Activated naive CD4-positive, alpha-beta T cell treated with anti-CD3 and anti-CD28 coated beads, Interleukin-2, amount 10 ng/mL, durations not matched to agents 7 days and 5 days (primary cell): Measurements from ENCODE around the gene DYNC1LI2.
"Not testable (repeated sequence)": the region's sequence is repeated elsewhere in the genome, so short reads cannot be mapped to it uniquely, and the experiment has no call there.

Source experiments
- CTCF ChIA-PET: fragments of 350-600 bp; sonication (Branson Sonifier 250); formaldehyde crosslinking; loops from one replicate; lab custom pipeline; 2021; ENCODE audit warnings: antibody characterized with exemption; lab: Charles Lee
- DNase-seq: peaks from one replicate; pipeline ENCODE4 v3.0.0-alpha.2; 2020
- H3K27ac Mint-ChIP-seq: one replicate; pipeline ENCODE4 v1.8.0; 2021; ENCODE audit warnings: mild to moderate bottlenecking, moderate library complexity, mixed read lengths
- H3K27me3 Mint-ChIP-seq: one replicate; pipeline ENCODE4 v1.8.0; 2021; ENCODE audit warnings: mild to moderate bottlenecking, mixed read lengths
- H3K36me3 Mint-ChIP-seq: one replicate; pipeline ENCODE4 v1.8.0; 2021; ENCODE audit warnings: mixed read lengths
- H3K4me1 Mint-ChIP-seq: one replicate; pipeline ENCODE4 v1.8.0; 2021; ENCODE audit warnings: mixed read lengths
- H3K4me3 Mint-ChIP-seq: one replicate; pipeline ENCODE4 v1.8.0; 2021; ENCODE audit warnings: mild to moderate bottlenecking, moderate library complexity, mixed read lengths
- H3K9me3 Mint-ChIP-seq: one replicate; pipeline ENCODE4 v1.8.0; 2021; ENCODE audit warnings: mixed read lengths

Gene DYNC1LI2

DNA sequence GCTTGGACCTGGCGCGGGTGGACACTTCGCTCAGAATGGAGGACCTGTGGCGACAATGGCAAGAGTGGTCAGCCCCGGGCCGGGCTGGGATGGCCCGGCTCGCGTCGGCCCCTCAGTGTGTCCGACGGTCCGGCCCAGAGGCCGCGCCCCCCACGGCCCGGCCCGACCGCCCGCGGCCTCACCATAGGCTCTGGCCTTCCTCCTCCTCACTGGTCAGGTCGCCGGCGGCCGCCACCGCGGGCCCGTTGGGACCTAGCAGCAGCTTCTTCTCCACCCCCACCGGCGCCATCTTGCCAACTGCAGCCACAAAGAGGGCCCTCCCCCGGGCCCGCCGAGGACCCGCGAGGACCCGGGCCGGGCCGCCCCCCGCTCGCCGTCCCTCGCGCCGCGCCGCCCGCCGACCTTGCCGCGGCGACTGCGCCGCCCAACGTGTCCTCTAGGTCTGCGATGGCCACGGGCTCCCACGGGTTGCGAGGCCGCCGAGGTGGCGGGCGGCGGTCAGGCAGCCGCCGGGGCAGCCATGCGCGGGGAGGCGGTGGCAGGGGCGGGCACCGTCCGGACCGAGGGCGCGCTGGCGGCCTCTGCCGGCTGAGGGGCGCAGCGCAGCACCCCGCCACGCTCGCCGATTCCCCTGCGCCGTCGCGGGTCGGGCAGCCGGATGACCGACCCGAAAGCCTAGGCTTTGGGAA, at the start of gene DYNC1LI2:
Gene DYNC1LI2, minus strand, starts transcription at position 307 of the 689 bp plus-strand sequence. Its CDS starts 18 bp downstream, at position 289.
- peaks cover 29% of the 10 kb centered on the region for H3K36me3 Mint-ChIP-seq
- H3K4me3 Mint-ChIP-seq = peak within 1 kb of the TSS; percentile 76

DNA sequence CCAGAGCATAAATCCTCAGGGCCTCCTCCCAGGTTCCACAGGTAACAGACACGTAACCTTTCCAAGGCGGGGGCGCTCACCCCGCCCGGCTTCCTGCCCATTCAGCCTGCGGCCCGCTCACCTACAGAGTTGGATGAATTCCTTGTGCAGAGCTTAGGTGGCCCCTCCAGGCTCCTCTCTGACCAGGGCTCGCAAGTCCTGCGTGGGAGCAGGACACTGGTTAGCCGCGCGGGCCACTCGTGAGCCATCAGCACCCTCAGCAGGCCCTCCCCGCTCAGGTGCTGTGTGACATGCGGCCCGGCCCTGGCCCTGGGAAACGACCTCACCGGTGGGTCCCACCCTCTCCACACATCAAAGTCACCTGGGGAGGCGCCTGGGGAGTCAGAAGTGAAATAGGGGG, 49.4 kb upstream of the DYNC1LI2 start:
- no peaks in the 10 kb centered on the region for H3K9me3 Mint-ChIP-seq
- CTCF ChIA-PET = no interaction called here
- DNase-seq = no peak
- no peak overlapping the region for H3K27ac Mint-ChIP-seq
- H3K36me3 Mint-ChIP-seq = peaks cover 20% of the 10 kb centered on the region
- no peaks in the 10 kb centered on the region for H3K27me3 Mint-ChIP-seq
- no peaks in the 10 kb centered on the region for H3K4me1 Mint-ChIP-seq
- no peak overlapping the region for H3K4me3 Mint-ChIP-seq

More for the DNA sequence above, at the start of gene DYNC1LI2:
- peak; percentile 87 for DNase-seq
- H3K4me1 Mint-ChIP-seq = peaks cover 45% of the 10 kb centered on the region
- peak within 1 kb of the TSS; percentile 84 for H3K27ac Mint-ChIP-seq
- no peaks in the 10 kb centered on the region for H3K9me3 Mint-ChIP-seq
- CTCF ChIA-PET = interaction anchor here (0.8 to 5.3 kb wide), 13 partner anchors 11 to 145 kb away, joined by 3 to 51 read pairs (median 5); partner anchors contain the start of gene NAE1
- peaks cover 26% of the 10 kb centered on the region for H3K27me3 Mint-ChIP-seq

DNA sequence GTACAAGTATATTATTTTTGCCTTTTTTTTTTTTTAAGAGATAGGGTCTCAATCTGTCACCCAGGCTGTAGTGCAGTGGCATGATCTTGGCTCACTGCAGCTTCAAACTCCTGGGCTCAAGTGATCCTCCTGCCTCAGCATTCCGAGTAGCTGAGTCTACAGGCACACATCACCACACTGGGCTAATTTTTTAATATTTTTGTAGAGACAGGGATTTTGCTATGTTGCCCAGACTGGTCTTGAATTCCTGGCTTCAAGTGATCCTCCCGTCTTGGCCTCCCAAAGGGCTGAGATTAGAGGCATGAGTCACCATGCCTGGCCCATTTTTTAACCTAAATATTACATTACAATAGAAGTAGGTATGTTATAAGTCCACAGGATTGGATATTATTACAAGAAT, 46.8 kb upstream of the DYNC1LI2 start:
- Mint-ChIP-seq H3K27me3 (no peaks in the 10 kb centered on the region), H3K27ac (no peak overlapping the region), H3K9me3 (no peaks in the 10 kb centered on the region), H3K4me1 (no peaks in the 10 kb centered on the region), H3K4me3 (no peak overlapping the region), H3K36me3 (peaks cover 2% of the 10 kb centered on the region)
- no peak for DNase-seq
- CTCF ChIA-PET = no interaction called here

DNA sequence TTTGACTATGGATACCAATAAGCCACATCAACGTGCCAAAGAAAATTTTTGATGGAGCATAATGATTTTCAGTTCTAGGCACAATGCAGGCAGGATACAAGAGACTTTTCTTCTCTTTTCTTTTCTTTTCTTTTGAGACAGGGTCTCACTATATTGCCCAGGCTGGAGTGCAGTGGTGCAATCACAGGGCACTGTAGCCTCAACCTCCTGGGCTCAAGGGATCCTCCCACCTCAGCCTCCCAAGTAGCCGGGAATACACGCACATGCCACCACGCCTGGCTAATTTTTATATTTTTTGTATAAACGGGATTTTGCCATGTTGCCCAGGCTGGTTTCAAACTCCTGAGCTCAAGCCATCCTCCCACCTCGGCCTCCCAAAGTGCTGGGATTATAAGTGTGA, 42.6 kb upstream of the DYNC1LI2 start:
- H3K4me1 Mint-ChIP-seq, CTCF ChIA-PET, H3K27ac Mint-ChIP-seq: not testable (repeated sequence)

DNA sequence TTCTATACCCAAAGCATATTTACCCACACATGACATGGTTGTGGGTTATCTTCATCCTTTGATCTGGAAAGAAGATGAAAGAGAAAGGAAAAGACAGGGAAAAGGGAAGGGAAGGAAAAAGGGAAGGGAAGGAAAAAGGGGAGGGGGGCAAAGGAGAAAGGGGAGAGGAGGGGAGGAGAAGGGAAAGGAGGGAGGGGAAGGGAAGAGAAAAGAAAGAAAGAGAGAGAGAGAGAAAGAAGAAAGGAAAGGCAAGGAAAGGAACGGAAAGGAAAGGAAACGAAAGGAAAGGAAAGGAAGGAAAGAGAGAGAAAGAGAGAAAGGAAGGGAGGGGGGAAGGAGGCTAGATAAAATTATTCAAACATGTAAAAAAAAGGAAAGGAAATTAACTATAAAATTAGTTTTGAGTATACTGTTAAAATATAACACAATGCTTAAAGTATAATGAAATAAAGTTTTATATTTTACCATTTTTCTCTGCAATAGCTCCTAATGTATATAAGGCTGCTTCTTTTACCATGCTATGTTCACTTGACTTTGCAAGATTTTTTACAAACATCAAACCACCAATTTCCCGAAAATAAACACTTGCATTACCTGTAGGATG, 38.8 kb upstream of the DYNC1LI2 start:
- DNase-seq = no peak
- Mint-ChIP-seq H3K27ac (no peak overlapping the region), H3K36me3 (no peaks in the 10 kb centered on the region), H3K27me3 (peaks cover 10% of the 10 kb centered on the region), H3K9me3 (no peaks in the 10 kb centered on the region), H3K4me3 (no peak overlapping the region), H3K4me1 (no peaks in the 10 kb centered on the region)
- CTCF ChIA-PET = no interaction called here

More for the DNA sequence above, 42.6 kb upstream of the DYNC1LI2 start:
- not testable (repeated sequence) for H3K27me3 Mint-ChIP-seq, H3K36me3 Mint-ChIP-seq, H3K9me3 Mint-ChIP-seq, DNase-seq, H3K4me3 Mint-ChIP-seq

DNA sequence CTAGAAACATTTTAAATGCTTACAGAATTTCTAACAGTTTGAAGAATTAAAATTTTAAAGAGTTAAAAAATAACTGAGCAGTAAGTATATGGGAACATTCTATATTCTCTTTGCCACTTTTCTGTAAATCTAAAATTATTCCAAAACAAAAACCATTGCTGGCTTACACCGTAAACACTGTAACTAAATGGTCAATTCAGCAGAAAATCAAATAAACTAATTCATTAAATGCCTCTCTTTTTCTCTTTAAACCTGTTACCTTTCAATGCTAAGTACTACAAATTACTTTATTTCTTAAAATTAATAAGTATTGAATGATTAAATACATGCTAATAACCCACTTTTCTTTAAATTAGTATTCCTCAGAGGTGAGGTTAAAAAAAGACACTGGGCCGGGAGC, 36.0 kb upstream of the DYNC1LI2 start:
- Mint-ChIP-seq H3K27ac (no peak overlapping the region), H3K9me3 (no peaks in the 10 kb centered on the region), H3K36me3 (no peaks in the 10 kb centered on the region), H3K27me3 (peaks cover 10% of the 10 kb centered on the region), H3K4me1 (no peaks in the 10 kb centered on the region), H3K4me3 (no peak overlapping the region)
- CTCF ChIA-PET = no interaction called here
- DNase-seq = no peak

DNA sequence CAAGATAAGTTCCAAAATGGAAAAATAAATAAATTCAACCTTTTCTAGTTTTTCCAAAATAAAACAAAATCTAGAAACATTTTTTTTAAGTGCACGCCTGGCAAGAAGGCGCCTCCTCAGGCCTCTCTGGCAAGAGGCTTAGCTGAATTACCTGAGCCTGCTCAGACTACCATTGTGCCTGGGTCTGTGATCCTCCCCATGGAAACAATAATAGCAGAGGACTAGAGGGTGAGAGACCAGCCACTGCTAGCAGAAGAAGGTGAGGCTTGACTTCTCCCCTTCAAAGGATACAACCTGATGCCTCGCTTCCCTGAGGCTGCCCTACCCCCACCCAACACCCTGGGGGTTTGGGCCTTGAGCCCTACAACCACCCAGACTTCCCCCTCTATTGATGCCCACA, 35.1 kb upstream of the DYNC1LI2 start:
- H3K27me3 Mint-ChIP-seq = peaks cover 9% of the 10 kb centered on the region
- no peaks in the 10 kb centered on the region for H3K9me3 Mint-ChIP-seq
- no peak for DNase-seq
- CTCF ChIA-PET = no interaction called here
- no peak overlapping the region for H3K4me3 Mint-ChIP-seq
- no peak overlapping the region for H3K27ac Mint-ChIP-seq
- H3K4me1 Mint-ChIP-seq = no peaks in the 10 kb centered on the region
- H3K36me3 Mint-ChIP-seq = no peaks in the 10 kb centered on the region

DNA sequence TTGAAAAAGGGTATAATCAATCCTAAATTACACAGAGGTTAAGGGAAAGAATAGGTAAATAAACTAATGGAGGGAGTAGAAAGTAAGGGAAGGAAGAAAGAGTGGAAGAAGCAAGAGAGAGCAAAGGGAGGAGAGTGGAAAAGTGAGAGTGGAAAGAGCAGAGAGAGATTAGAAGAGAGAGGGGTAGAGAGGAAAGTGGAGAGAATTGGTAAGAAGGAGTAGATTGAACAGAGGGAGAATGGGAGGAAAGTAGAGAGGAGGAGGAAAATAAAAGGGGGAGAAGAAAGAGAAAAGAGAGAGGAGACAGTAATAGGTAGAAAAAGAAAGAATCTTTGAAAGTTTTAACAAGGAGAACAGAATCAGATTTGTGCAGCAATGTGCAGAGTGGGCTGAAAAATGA, 25.0 kb upstream of the DYNC1LI2 start:
- CTCF ChIA-PET = interaction anchor here (1.0 to 1.2 kb wide), 2 partner anchors 25 to 36 kb away, joined by 3 to 5 read pairs; partner anchors contain the start of gene DYNC1LI2
- H3K4me1 Mint-ChIP-seq = no peaks in the 10 kb centered on the region

DNA sequence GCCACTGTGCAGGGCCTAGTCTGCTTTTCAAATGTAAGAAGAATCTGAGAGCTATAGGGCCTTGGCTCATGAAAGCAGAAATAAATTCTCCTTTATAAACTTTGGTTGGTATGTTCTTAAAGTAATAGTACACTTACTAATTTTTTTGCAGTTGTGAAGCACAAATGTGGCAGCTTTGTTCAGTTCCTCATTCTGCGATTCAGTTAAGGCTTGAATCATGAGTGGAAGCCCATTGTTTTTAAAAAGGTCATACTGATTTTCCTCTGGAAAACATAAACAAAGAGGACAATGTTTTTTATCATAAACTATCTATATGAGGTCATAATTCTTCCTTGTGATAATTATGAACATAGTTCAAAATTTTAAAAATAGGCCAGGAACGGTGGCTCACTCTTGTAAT, 23.6 kb upstream of the DYNC1LI2 start:
- CTCF ChIA-PET = no interaction called here
- Mint-ChIP-seq H3K27ac (no peak overlapping the region), H3K36me3 (no peaks in the 10 kb centered on the region), H3K4me3 (no peak overlapping the region), H3K27me3 (no peaks in the 10 kb centered on the region), H3K9me3 (no peaks in the 10 kb centered on the region), H3K4me1 (no peaks in the 10 kb centered on the region)
- no peak for DNase-seq

More for the DNA sequence above, 25.0 kb upstream of the DYNC1LI2 start:
- no peak overlapping the region for H3K27ac Mint-ChIP-seq
- no peaks in the 10 kb centered on the region for H3K27me3 Mint-ChIP-seq
- DNase-seq = no peak
- no peaks in the 10 kb centered on the region for H3K36me3 Mint-ChIP-seq
- H3K9me3 Mint-ChIP-seq = no peaks in the 10 kb centered on the region
- H3K4me3 Mint-ChIP-seq = no peak overlapping the region

DNA sequence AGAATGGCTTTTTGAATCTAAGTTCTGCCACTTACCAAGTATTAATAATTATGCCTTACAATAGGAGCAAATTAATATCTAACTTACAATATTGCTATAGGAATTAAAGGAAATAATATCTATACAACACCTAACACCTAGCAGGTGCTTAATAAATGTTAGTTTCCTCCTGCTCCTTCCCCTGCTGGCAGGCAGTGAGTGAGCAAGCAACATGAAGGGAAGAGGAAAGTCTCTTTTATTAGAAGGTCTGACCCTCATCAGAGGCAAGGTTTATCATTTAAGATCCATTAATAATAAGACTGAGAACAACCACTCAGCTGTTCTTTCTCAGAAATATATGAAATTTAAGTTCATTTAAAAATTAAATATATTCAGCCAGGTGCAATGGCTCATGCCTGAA, 6.7 kb upstream of the DYNC1LI2 start:
- H3K27me3 Mint-ChIP-seq = peaks cover 35% of the 10 kb centered on the region
- CTCF ChIA-PET = no interaction called here
- H3K4me1 Mint-ChIP-seq = no peaks in the 10 kb centered on the region
- H3K4me3 Mint-ChIP-seq = no peak overlapping the region
- H3K9me3 Mint-ChIP-seq = no peaks in the 10 kb centered on the region
- no peak for DNase-seq
- H3K27ac Mint-ChIP-seq = no peak overlapping the region
- H3K36me3 Mint-ChIP-seq = no peaks in the 10 kb centered on the region

DNA sequence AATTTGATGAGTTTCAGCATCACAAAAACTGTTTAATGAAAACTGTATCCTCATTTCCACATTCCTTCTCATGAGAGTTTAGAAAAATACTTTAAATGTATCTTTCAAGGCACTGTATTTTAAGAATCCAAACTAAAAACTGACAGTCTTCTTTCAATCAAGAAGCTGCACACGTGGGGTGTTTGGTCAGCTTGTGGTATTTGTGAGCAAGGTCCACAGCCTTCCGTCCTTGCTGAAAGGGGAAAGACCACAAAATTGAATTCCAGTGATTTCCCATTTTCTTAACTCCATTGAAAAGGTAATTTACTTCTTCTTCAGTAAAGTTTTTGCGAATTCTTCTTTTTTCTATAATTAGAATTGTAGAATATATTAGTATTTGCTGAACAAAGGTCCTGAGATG, 3.4 kb upstream of the DYNC1LI2 start:
- H3K27ac Mint-ChIP-seq = no peak overlapping the region
- H3K27me3 Mint-ChIP-seq = peaks cover 33% of the 10 kb centered on the region
- CTCF ChIA-PET = interaction anchor here (1.0 to 5.3 kb wide), 4 partner anchors 15 to 113 kb away, joined by 3 to 51 read pairs (median 4); partner anchors contain the start of gene NAE1
- no peak for DNase-seq
- H3K36me3 Mint-ChIP-seq = peaks cover 6% of the 10 kb centered on the region
- no peak overlapping the region for H3K4me3 Mint-ChIP-seq
- peaks cover 20% of the 10 kb centered on the region for H3K4me1 Mint-ChIP-seq
- H3K9me3 Mint-ChIP-seq = no peaks in the 10 kb centered on the region

DNA sequence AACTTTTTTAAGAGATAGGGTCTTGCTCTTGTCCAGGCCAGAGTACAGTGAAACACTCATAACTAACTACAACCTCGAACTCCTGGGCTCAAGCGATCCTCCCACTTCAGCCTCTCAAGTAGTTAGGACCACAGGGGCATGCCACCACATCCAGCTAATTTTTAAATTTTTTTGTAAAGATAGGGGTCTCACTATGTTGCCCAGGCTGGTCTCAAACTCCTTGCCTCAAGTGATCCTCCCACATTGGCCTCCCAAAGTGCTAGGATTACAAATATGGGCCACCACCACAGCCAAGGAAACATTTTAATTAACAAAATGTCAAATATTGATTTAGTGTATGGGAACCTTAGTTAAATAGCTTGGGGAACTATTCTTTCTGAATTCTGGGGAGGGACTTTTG, 2.8 kb upstream of the DYNC1LI2 start:
- peaks cover 26% of the 10 kb centered on the region for H3K4me1 Mint-ChIP-seq
- CTCF ChIA-PET = interaction anchor here (1.7 to 5.3 kb wide), 2 partner anchors 14 to 76 kb away, joined by 4 to 51 read pairs; partner anchors contain the start of gene NAE1
- H3K36me3 Mint-ChIP-seq = peaks cover 11% of the 10 kb centered on the region
- no peak for DNase-seq
- H3K4me3 Mint-ChIP-seq = no peak overlapping the region
- no peaks in the 10 kb centered on the region for H3K9me3 Mint-ChIP-seq
- H3K27me3 Mint-ChIP-seq = peaks cover 33% of the 10 kb centered on the region
- H3K27ac Mint-ChIP-seq = no peak overlapping the region

DNA sequence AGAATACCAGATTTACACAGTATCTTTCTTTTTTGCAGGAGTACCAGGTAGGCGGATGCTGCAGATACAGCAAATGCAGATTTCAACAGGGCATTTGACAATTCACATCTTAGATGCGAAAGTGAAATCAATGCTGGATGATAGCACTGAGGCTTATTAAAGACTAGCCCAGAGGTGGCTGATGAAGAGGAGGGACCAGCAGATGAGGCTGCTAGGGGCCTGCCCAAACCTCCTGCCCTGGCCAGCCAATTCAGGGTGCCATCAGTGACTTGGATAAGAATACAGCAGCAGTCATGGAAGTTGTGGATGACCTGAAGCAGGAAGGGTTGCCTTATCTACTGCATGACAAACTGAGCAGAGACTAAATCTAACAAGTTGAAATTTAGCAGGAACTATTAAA, 1.5 kb upstream of the DYNC1LI2 start:
- H3K4me3 Mint-ChIP-seq = peak overlapping the region; percentile 76
- no peak for DNase-seq
- CTCF ChIA-PET = interaction anchor here (1.0 to 5.3 kb wide), 7 partner anchors 9 to 144 kb away, joined by 3 to 51 read pairs (median 5); no protein-coding TSS in a partner anchor

DNA sequence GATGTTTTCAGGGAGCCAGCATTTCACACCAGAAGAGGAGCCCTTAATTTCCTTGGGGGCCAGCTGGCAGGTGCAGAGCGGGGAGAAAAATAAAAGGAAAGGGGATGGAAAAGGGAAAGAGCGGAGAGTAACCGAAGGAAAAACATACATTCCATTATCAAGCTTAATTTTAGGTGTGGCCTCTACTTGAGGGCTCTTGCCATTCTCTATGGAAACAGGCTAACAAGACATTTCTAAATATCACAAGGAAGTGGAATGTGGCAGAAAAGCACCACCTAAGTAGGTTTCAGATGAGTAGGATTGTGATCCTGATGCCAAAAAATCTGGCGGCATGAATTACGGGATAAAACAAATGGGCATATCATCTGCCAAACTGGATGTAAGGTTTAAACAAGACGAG, 970 bp upstream of the DYNC1LI2 start:
- Mint-ChIP-seq H3K9me3 (no peaks in the 10 kb centered on the region), H3K27ac (peak overlapping the region; percentile 84), H3K36me3 (peaks cover 24% of the 10 kb centered on the region)

More for the DNA sequence above, 1.5 kb upstream of the DYNC1LI2 start:
- Mint-ChIP-seq H3K27me3 (peaks cover 30% of the 10 kb centered on the region), H3K36me3 (peaks cover 21% of the 10 kb centered on the region), H3K9me3 (no peaks in the 10 kb centered on the region), H3K4me1 (peaks cover 36% of the 10 kb centered on the region), H3K27ac (no peak overlapping the region)

More for the DNA sequence above, 970 bp upstream of the DYNC1LI2 start:
- CTCF ChIA-PET = interaction anchor here (0.8 to 5.3 kb wide), 13 partner anchors 10 to 146 kb away, joined by 3 to 51 read pairs (median 5); partner anchors contain the start of gene NAE1
- Mint-ChIP-seq H3K4me1 (peaks cover 36% of the 10 kb centered on the region), H3K27me3 (peaks cover 30% of the 10 kb centered on the region), H3K4me3 (peak overlapping the region; percentile 76)
- no peak for DNase-seq
